Kidney capillary endothelial cell (primary cell): Measurements from ENCODE around the gene BBS9.
A peak's percentile ranks its signal among the peaks of the same experiment; 100 is the strongest.

Source experiments
- DNase-seq: peaks from one replicate; pipeline ENCODE4 v3.0.0-alpha.2; 2018; ENCODE audit warnings: low spot score

Gene BBS9

GRCh38 chr7:33373195-33373594 lies 243.8 kb downstream of the BBS9 start:
- DNase-seq: no peak

- no peak for DNase-seq
These were observed 250.6 kb downstream of the BBS9 start for GRCh38 chr7:33379891-33380525.

GRCh38 chr7:33388332-33388731 lies 259.0 kb downstream of the BBS9 start:
- DNase-seq: no peak

- no peak for DNase-seq
These were observed 262.8 kb downstream of the BBS9 start for GRCh38 chr7:33392148-33392547.

- no peak for DNase-seq
These were observed 264.4 kb downstream of the BBS9 start for GRCh38 chr7:33393770-33394169.

GRCh38 chr7:33395340-33395739 lies 266.0 kb downstream of the BBS9 start:
- DNase-seq: no peak

GRCh38 chr7:33399528-33400213 lies 270.3 kb downstream of the BBS9 start:
- DNase-seq: no peak

- no peak for DNase-seq
These were observed 270.8 kb downstream of the BBS9 start for GRCh38 chr7:33400214-33400538.

- DNase-seq: no peak
These were observed 280.9 kb downstream of the BBS9 start for GRCh38 chr7:33410266-33410665.

GRCh38 chr7:33411020-33411419 lies 281.7 kb downstream of the BBS9 start:
- no peak for DNase-seq

- DNase-seq: no peak
These were observed 283.0 kb downstream of the BBS9 start for GRCh38 chr7:33412331-33412730.

GRCh38 chr7:33418251-33418701 lies 288.9 kb downstream of the BBS9 start:
- DNase-seq: no peak

- no peak for DNase-seq
These were observed 291.1 kb downstream of the BBS9 start for GRCh38 chr7:33420311-33420940.

- DNase-seq: no peak
These were observed 292.1 kb downstream of the BBS9 start for GRCh38 chr7:33421429-33421828.

- DNase-seq: no peak
These were observed 292.8 kb downstream of the BBS9 start for GRCh38 chr7:33422141-33422540.

GRCh38 chr7:33422825-33423645 lies 293.7 kb downstream of the BBS9 start:
- DNase-seq: no peak

- DNase-seq: no peak
These were observed 294.3 kb downstream of the BBS9 start for GRCh38 chr7:33423646-33424020.

GRCh38 chr7:33425395-33425794 lies 296.0 kb downstream of the BBS9 start:
- no peak for DNase-seq

GRCh38 chr7:33425929-33426678 lies 296.7 kb downstream of the BBS9 start:
- no peak for DNase-seq

GRCh38 chr7:33428415-33428814 lies 299.1 kb downstream of the BBS9 start:
- no peak for DNase-seq

- DNase-seq: no peak
These were observed 302.2 kb downstream of the BBS9 start for GRCh38 chr7:33431543-33431942.

- peak; percentile 30 for DNase-seq
These were observed 303.5 kb downstream of the BBS9 start for GRCh38 chr7:33432821-33433220.
